T-cell (primary cell): ENCODE results near the gene ZYG11B. TPM values are rescaled to one million over a fixed set of nuclear protein-coding genes. Genes with fewer than 3 reads are reported as not detected.
"Not testable (repeated sequence)": the region's sequence is repeated elsewhere in the genome, so short reads cannot be mapped to it uniquely, and the experiment has no call there.

Experiments
- ATAC-seq, 4 experiments: fragments of 200-7000 bp in 3 of 4; fragments of 150-1000 bp in 1 of 4; cut with Tn5 transposase; replicated peaks in 1 of 4; 1 replicate in 3 of 4; 2 replicates in 1 of 4; pipeline ENCODE4 v1.10.0; 2021; ENCODE audit warnings: moderate library complexity in 3 of 4, mild to moderate bottlenecking in 2 of 4, moderate number of reproducible peaks in 1 of 4
- CTCF ChIA-PET, 2 donors: fragments of 300-600 bp; sonication (Branson Sonifier 250); formaldehyde crosslinking; loops; one replicate each; lab custom pipeline; 2022; ENCODE audit warnings: antibody characterized with exemption in 2 of 2; lab: Charles Lee
- POLR2A ChIA-PET, 2 donors: fragments of 300-600 bp; sonication (Branson Sonifier 250); formaldehyde crosslinking; loops; one replicate each; lab custom pipeline; 2022; ENCODE audit warnings: antibody characterized with exemption in 2 of 2; lab: Charles Lee
- DNase-seq, 35 experiments: peaks; one replicate each; pipeline versions ENCODE4 v3.0.0 to v3.0.0-alpha.2; 2013 to 2023
- H3K27ac ChIP-seq: one replicate; pipeline ENCODE4 v1.5.1; 2013; ENCODE audit warnings: low read length
- H3K27me3 ChIP-seq, 2 experiments: replicated peaks in 1 of 2; 1 replicate in 1 of 2; 2 replicates in 1 of 2; pipeline versions ENCODE4 v1.6.1 to v1.7.0; 2013; ENCODE audit warnings: low read length in 1 of 2, mixed read lengths in 1 of 2; ENCODE audit not compliant: control insufficient read depth in 2 of 2, insufficient read depth in 2 of 2; ENCODE audit errors: extremely low read depth in 1 of 2
- H3K36me3 ChIP-seq, 2 donors: 1 replicate in 1 of 2; 2 replicates in 1 of 2; pipeline versions ENCODE4 v1.6.1 to v1.7.0; 2013; ENCODE audit warnings: low read length in 1 of 2; ENCODE audit not compliant: control insufficient read depth in 2 of 2, insufficient read depth in 1 of 2; ENCODE audit errors: extremely low read depth in 1 of 2
- H3K4me1 ChIP-seq, 2 experiments: 1 replicate in 1 of 2; 2 replicates in 1 of 2; pipeline versions ENCODE4 v1.6.1 to v1.7.0; 2013; ENCODE audit warnings: low read length in 2 of 2, mixed read lengths in 1 of 2; ENCODE audit not compliant: insufficient read depth in 2 of 2, control insufficient read depth in 1 of 2; ENCODE audit errors: extremely low read depth in 1 of 2
- H3K4me3 ChIP-seq, 2 donors: 1 replicate in 1 of 2; 2 replicates in 1 of 2; pipeline versions ENCODE4 v1.5.1 to v1.7.0; 2013; ENCODE audit warnings: mild to moderate bottlenecking in 2 of 2, low read length in 1 of 2, moderate library complexity in 1 of 2; ENCODE audit not compliant: control insufficient read depth in 1 of 2; ENCODE audit errors: extremely low read depth in 1 of 2
- H3K9me3 ChIP-seq: 2 replicates; pipeline ENCODE4 v1.7.0; 2013
- H3K27ac Mint-ChIP-seq, 2 donors: one replicate each; pipeline ENCODE4 v1.8.0; 2020 to 2021; ENCODE audit warnings: mild to moderate bottlenecking in 2 of 2, mixed read lengths in 2 of 2
- H3K27me3 Mint-ChIP-seq, 2 donors: one replicate each; pipeline ENCODE4 v1.8.0; 2021 to 2022; ENCODE audit warnings: mixed read lengths in 2 of 2
- H3K36me3 Mint-ChIP-seq: one replicate; pipeline ENCODE4 v1.8.0; 2021; ENCODE audit warnings: mixed read lengths
- H3K4me1 Mint-ChIP-seq, 3 donors: one replicate each; pipeline ENCODE4 v1.8.0; 2020 to 2022; ENCODE audit warnings: mixed read lengths in 3 of 3, mild to moderate bottlenecking in 1 of 3
- H3K4me3 Mint-ChIP-seq, 3 donors: one replicate each; pipeline ENCODE4 v1.8.0; 2020 to 2022; ENCODE audit warnings: mild to moderate bottlenecking in 3 of 3, mixed read lengths in 3 of 3, moderate library complexity in 3 of 3
- H3K9me3 Mint-ChIP-seq, 3 donors: one replicate each; pipeline ENCODE4 v1.8.0; 2020 to 2022; ENCODE audit warnings: mixed read lengths in 3 of 3
- WGBS: methylation state at CpG from one replicate; pipeline ENCODE4 v1.1.5; 2013; ENCODE audit warnings: missing lambda C conversion rate; ENCODE audit not compliant: insufficient coverage; 5-methylcytosine and 5-hydroxymethylcytosine counted together
- total RNA-seq, 35 experiments: library from RNA in 6 of 35; stranded (reverse) in 6 of 35; fragments of 120-200 nt in 1 of 35; gene quantifications; one replicate each; pipeline versions ENCODE4 v1.2.1 to v1.2.4 and lab custom pipeline; 2013 to 2026

Gene ZYG11B
- total RNA-seq, 5 donors from 2014 or later (not counting 1 experiment from before 2014, with no cell fraction given) = 16.6 to 22.2 (median 20.1) TPM

- Mint-ChIP-seq H3K27me3 (no peaks in the 10 kb centered on the region), H3K9me3 (no peaks in the 10 kb centered on the region), H3K27ac (no peak overlapping the region), H3K4me3 (no peak overlapping the region), H3K36me3 (peaks cover 3% of the 10 kb centered on the region), H3K4me1 (peaks cover 25 to 61% (median 34%) of the 10 kb centered on the region in 3 donors)
- no peaks in the 10 kb centered on the region for H3K9me3 ChIP-seq
- H3K4me3 ChIP-seq = no peak overlapping the region
- DNase-seq (no peak), ATAC-seq (no peak)
- no peaks in the 10 kb centered on the region for H3K36me3 ChIP-seq
- peaks cover 0 to under 1% of the 10 kb centered on the region in 2 experiments for H3K4me1 ChIP-seq
- H3K27ac ChIP-seq = no peak overlapping the region
- ChIA-PET POLR2A (interaction anchor here in 1 of 2 donors (1.1 kb wide), 1 partner anchor 9 kb away, joined by 3 read pairs; no protein-coding TSS in a partner anchor), CTCF (interaction anchor here in 1 of 2 donors (0.7 kb wide), 1 partner anchor 126 kb away, joined by 3 read pairs; no protein-coding TSS in a partner anchor)
- no CpG with 5 or more reads among the region's 3 CpGs for WGBS
- no peaks in the 10 kb centered on the region for H3K27me3 ChIP-seq
Observed at GRCh38 chr1:52733368-52733767, 7.1 kb downstream of the ZYG11B start.

DNA sequence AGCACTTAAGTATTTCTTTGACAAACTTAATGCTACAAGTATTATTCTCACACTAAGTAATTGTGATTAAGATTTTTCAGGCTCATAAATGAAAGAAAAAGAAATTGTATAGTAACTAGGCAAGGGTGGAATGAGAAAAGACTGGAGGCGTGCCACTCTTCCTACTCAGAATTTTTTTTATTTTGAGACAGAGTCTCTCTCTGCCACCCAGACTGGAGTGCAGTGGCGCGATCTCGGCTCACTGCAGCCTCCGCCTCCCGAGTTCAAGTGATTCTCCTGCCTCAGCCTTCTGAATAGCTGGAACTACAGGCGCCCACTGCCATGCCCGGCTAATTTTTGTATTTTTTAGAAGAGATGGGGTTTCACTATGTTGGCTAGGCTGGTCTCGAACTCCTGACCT lies 9.1 kb downstream of the ZYG11B start:
- H3K36me3 ChIP-seq, H3K9me3 Mint-ChIP-seq, H3K27me3 ChIP-seq, H3K27me3 Mint-ChIP-seq, ATAC-seq, H3K4me1 ChIP-seq, H3K36me3 Mint-ChIP-seq, H3K9me3 ChIP-seq, H3K4me3 ChIP-seq, H3K27ac Mint-ChIP-seq, POLR2A ChIA-PET, H3K27ac ChIP-seq, H3K4me3 Mint-ChIP-seq, DNase-seq: not testable (repeated sequence)
- H3K4me1 Mint-ChIP-seq = peaks cover 24 to 56% (median 34%) of the 10 kb centered on the region in 3 donors
- WGBS = 100% methylated on average over 5 of the region's 9 CpGs
- CTCF ChIA-PET = interaction anchor here in 1 of 2 donors (0.6 kb wide), 1 partner anchor 591 kb away, joined by 4 read pairs; no protein-coding TSS in a partner anchor

DNA sequence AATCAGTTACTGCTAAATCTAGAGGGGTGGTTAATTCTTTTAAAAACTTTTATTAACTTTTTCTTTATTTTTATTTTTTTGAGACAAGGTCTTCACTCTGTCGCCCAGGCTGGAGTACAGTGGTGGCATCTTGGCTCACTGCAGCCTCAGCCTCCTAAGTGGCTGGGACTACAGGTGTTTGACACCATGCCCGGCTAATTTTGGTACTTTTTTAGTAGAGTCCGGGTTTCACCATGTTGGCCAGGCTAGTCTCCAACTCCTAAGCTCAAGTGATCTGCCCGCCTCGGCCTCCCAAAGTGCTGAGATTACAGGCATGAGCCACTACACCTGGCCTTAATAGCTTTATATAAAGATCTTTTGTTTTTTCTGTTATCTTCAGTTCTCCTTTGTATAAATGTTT lies 11.9 kb downstream of the ZYG11B start:
- Mint-ChIP-seq H3K27ac (peak overlapping the region in 1 of 2 donors; percentile 36), H3K27me3 (no peaks in the 10 kb centered on the region), H3K9me3 (no peaks in the 10 kb centered on the region), H3K4me3 (no peak overlapping the region), H3K36me3 (peaks cover 3% of the 10 kb centered on the region), H3K4me1 (peaks cover 29 to 49% (median 39%) of the 10 kb centered on the region in 3 donors)
- ATAC-seq (no peak), DNase-seq (no peak)
- no peak overlapping the region for H3K4me3 ChIP-seq
- no peaks in the 10 kb centered on the region for H3K4me1 ChIP-seq
- CTCF ChIA-PET = interaction anchor here in 1 of 2 donors (0.6 kb wide), 1 partner anchor 226 kb away, joined by 4 read pairs; no protein-coding TSS in a partner anchor
- H3K9me3 ChIP-seq = no peaks in the 10 kb centered on the region
- no peak overlapping the region for H3K27ac ChIP-seq
- POLR2A ChIA-PET = interaction anchor here in 1 of 2 donors (0.6 kb wide), 1 partner anchor 52 kb away, joined by 3 read pairs; no protein-coding TSS in a partner anchor
- 96% methylated on average over 3 of the region's 5 CpGs for WGBS
- H3K36me3 ChIP-seq = no peaks in the 10 kb centered on the region
- no peaks in the 10 kb centered on the region for H3K27me3 ChIP-seq

DNA sequence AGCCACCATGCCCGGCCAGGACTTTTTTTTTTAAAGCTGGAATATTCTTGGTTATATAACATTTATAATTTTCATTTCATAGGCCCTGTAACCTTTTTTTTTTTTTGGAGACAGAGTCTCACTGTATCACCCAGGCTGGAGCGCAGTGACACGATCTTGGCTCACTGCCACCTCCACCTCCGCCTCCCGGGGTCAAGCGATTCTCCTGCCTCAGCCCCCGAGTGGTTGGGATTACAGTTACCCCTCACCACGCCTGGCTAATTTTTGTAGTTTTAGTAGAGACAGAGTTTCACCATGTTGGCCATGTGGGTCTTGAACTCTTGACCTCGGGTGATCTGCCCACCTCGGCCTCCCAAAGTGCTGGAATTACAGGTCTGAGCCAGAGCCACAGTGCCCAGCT lies 12.6 kb downstream of the ZYG11B start:
- Mint-ChIP-seq H3K27me3 (no peaks in the 10 kb centered on the region), H3K4me3 (no peak overlapping the region), H3K27ac (no peak overlapping the region), H3K36me3 (peaks cover 3% of the 10 kb centered on the region), H3K9me3 (no peaks in the 10 kb centered on the region), H3K4me1 (peaks cover 29 to 50% (median 36%) of the 10 kb centered on the region in 3 donors)
- no peak overlapping the region for H3K27ac ChIP-seq
- H3K36me3 ChIP-seq = no peaks in the 10 kb centered on the region
- no peaks in the 10 kb centered on the region for H3K27me3 ChIP-seq
- DNase-seq (no peak), ATAC-seq (no peak)
- no peaks in the 10 kb centered on the region for H3K9me3 ChIP-seq
- CTCF ChIA-PET = no interaction called here
- no peak overlapping the region for H3K4me3 ChIP-seq
- POLR2A ChIA-PET = interaction anchor here (0.6 kb wide), 2 partner anchors 291 to 355 kb away, joined by 3 to 9 read pairs; no protein-coding TSS in a partner anchor
- H3K4me1 ChIP-seq = no peaks in the 10 kb centered on the region
- 100% methylated on average over 1 of the region's 10 CpGs for WGBS

GRCh38 chr1:52739699-52740467 lies 13.6 kb downstream of the ZYG11B start:
- Mint-ChIP-seq H3K27me3 (no peaks in the 10 kb centered on the region), H3K36me3 (peaks cover 3% of the 10 kb centered on the region), H3K9me3 (no peaks in the 10 kb centered on the region), H3K4me1 (peaks cover 26 to 57% (median 37%) of the 10 kb centered on the region in 3 donors), H3K27ac (peak overlapping the region in 1 of 2 donors; percentile 16), H3K4me3 (no peak overlapping the region)
- no peak for DNase-seq
- H3K4me1 ChIP-seq = no peaks in the 10 kb centered on the region
- no peaks in the 10 kb centered on the region for H3K36me3 ChIP-seq
- no peak overlapping the region for H3K27ac ChIP-seq
- no peaks in the 10 kb centered on the region for H3K9me3 ChIP-seq
- no CpG with 5 or more reads among the region's 4 CpGs for WGBS
- ChIA-PET POLR2A (no interaction called here), CTCF (interaction anchor here in 1 of 2 donors (0.6 kb wide), 1 partner anchor 28 kb away, joined by 3 read pairs; no protein-coding TSS in a partner anchor)
- H3K27me3 ChIP-seq = no peaks in the 10 kb centered on the region
- no peak overlapping the region for H3K4me3 ChIP-seq
- ATAC-seq = no peak

- Mint-ChIP-seq H3K9me3 (no peaks in the 10 kb centered on the region), H3K27ac (no peak overlapping the region), H3K4me3 (no peak overlapping the region), H3K27me3 (no peaks in the 10 kb centered on the region), H3K36me3 (peaks cover 3% of the 10 kb centered on the region), H3K4me1 (peaks cover 33 to 57% (median 38%) of the 10 kb centered on the region in 3 donors)
- Histone ChIP-seq H3K9me3 (no peaks in the 10 kb centered on the region), H3K27me3 (no peaks in the 10 kb centered on the region), H3K27ac (no peak overlapping the region), H3K4me3 (no peak overlapping the region), H3K36me3 (no peaks in the 10 kb centered on the region), H3K4me1 (no peaks in the 10 kb centered on the region)
- DNase-seq (no peak), ATAC-seq (no peak)
- no CpG with 5 or more reads among the region's 3 CpGs for WGBS
- POLR2A ChIA-PET = no interaction called here
- CTCF ChIA-PET = no interaction called here
Observed at GRCh38 chr1:52741259-52741658, 15.0 kb downstream of the ZYG11B start.
